Stimulated activated CD4-positive, alpha-beta T cell treated with anti-CD3 and anti-CD28 coated beads, Interleukin-15, amount 100 ng/mL, for 24 hours (primary cell): ENCODE results near the gene PPIL4.
"Not testable (repeated sequence)": the region's sequence is repeated elsewhere in the genome, so short reads cannot be mapped to it uniquely, and the experiment has no call there.

Experiments
- DNase-seq: peaks from one replicate; pipeline ENCODE4 v3.0.0-alpha.2; 2020

Gene PPIL4

DNA sequence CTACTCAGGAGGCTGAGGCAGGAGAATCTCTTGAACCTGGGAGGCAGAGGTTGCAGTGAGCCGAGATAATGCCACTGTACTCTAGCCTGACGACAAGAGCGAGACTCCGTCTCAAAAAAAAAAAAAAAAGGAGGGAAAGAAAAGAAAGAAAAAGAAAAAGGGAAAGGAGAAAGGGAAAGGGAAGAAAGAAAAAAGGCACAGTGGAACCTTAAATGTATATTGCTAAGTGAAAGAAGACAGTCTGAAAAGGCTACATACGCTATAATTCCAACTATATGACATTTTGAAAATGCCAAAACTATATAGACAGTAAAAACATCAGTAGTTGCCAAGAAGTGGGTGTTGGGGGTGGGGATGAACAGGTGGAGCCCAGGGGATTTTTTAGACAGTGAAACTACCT is 16.2 kb downstream of the PPIL4 start:
- DNase-seq: no peak

DNA sequence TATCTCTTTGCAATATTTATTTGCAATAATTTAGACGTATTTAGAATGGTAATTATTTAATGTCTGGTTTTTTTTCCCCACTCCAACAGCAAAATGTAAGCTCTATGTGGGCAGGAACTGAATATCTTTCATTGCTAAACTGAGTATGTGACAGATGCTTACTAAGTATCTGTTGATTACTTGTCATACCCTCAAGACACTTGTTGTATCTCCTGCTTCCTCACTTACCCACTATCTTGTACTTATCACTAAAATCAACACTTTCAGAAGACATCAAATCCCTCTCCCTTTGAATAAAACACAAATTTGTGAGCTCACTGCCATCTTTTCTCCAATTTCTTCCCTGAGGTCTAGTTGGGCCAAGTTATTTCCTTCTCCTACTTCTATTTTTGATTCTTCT is 30.3 kb downstream of the PPIL4 start:
- no peak for DNase-seq

DNA sequence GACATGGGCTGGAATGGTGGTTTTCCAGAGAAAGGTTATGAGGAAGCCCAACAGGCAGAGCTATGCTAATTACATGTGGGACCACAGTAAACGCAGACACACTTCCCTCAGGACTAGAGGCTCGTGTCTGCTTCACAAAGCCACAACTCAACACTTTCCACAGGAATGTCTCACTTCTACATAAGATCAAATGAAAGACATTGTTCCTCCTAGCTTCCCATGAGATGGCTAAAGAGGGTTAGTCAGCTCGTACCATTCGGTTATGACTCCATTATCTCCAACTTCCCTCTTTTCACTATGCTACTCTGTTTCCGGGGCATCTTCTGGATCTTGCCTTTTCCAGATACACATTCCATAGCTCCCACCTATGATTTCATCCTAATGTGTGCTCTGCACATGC is 31.9 kb downstream of the PPIL4 start:
- DNase-seq: no peak

DNA sequence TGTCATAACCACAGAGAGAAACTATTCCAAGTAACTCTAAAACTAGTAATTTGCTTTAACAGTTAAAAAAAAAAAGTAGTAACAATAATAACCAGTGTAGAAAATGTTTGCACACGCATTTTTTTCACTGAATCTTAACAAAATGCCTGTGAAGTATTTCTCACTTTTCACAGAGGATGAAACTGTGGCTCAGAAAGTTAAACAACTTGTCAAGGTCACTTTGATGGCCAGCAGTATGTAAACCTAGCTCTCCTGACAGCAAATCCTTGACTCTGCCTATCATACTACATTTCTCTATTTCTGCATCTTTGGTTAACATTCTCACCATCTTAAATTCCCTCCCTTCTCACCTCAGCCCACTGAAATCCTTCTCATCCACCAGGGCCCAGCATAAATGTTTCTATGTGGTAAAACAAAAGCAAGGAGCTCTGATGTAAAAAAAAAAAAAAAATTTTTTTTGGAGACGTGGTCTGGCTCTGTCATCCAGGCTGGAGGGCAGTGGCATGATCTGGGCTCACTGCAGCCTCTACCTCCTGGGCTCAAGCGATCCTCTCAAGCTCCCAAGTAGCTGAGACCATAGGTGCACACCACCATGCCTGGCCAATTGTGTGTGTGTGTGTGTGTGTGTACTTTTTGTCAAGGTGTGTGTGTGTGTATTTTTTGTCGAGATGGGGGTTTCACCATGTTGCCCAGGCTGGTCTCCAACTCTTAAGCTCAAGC is 34.9 kb downstream of the PPIL4 start:
- DNase-seq: no peak

DNA sequence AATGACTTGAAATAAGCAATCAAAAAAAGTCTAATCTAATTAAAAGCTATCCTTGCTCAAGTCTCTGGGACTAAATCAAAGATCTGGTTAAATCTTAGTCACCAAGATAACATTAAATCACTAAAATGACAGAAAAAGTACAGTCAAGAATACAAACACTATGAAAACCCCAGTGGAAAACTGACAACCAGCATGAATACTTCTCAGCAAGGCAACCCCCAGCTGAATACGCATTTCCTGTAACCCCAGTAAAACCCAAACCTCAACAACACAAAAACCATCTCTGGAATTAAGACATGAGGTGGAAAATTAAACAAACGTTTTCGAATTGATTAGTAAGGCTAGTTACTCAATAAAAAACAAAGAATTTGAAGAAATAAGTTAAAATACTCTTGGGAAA is 37.4 kb downstream of the PPIL4 start:
- peak; percentile 59 for DNase-seq

DNA sequence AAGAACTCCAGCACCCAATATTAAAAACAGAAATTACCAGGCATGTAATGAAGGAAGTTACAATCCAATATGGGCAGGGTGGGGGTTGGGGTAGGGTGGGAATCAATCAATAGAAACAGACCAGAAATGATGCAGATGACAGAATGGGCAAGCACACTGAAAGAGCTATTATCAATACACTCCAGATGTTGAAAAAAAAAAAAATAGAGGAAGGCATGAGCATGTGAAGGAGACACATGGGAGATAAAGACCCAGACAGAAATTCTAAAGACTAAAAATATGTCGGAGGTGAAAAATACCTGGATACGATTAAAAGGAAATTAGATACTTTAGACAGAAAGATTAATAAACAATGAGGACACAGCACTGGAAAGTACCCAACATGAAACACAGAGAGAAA is 42.0 kb downstream of the PPIL4 start:
- DNase-seq: no peak

DNA sequence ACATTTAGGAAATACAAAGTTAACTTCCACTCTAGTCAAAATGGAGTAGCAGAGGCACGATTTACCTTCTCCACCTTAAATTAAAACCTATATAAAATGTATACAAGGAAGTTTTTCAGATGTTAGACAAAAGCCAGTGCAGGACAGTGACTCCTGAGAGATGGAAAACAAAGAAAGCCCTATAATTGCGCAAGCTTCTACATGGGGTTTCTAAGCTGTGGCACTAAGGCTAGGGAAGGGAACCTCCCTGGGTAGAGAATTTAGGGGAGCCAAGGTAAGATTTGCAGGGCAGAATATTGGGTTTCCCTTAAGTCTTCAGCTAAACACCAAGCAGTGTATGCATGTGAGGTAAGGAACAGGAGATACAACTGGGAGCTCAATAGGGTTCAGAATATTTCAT is 42.6 kb downstream of the PPIL4 start:
- DNase-seq: no peak

DNA sequence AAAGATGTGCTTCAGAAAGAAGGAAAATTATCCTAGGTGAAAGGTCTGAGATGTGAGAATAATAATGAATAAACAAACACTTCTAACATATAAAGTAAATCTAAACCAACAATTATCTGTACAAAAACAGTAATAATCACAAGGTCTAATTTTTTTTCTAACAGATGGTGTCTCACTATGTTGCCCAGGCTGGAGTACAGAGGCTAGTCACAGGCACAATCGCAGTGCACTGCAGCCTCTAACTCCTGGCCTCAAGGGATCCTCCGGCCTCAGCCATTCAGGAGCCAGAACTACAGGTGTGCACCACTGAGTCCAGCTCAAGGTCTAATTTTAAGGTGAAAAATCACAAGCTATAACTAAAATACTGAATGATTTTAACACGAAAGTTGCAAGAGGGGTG is 44.1 kb downstream of the PPIL4 start:
- DNase-seq: no peak

DNA sequence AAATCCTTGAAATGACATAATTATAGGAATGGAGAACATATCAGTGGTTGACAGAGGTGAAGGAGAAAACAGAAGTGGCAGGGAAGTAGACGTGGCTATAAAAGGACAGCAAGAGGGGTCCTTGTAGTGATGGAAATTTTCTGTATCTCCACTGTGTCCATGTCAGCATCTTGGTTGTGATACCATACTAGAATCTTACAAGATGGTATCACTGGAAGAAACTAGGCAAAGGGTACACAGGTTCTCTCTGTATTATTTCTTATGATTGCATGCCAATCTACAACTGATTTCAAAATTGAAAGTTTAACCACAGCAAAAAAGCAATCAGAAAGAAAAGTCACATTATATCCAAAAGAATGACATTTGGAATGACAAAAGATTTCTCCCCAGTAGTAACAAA is 44.6 kb downstream of the PPIL4 start:
- no peak for DNase-seq

DNA sequence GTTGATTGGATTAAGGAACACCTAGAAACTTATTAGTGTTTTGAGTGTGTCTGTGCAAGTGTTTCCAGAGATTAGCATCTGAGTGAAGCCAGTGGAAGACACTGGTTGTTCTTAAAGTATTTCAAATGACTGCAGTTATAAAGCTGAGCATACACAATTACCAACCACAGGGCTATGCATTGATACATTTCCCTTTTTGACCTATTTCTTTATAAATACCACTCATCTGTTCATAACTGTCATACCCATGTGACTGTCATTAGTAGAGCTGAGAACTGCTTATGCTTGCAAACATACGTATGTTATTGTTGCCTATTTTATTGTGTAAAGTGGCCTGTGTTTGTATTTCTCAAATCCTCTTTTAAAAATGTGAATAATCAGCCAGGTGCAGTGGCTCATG is 45.7 kb downstream of the PPIL4 start:
- DNase-seq: no peak

DNA sequence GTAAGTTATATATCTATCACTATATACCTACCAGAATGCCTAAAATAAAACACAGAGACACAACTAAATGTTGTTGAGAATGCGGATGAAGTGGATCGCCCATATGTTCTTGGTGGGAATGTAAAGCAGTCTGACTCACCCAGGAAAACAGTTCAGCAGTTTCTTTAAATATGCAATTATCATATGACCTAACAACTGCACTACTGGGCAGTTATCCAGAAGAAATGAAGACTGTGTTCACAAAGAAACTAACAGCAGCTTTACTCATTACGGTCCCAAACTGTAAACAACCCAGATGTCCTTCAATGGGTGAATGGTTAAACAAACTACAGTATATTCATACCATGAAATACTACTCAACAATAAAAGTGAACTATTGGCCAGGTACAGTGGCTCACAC is 46.8 kb downstream of the PPIL4 start:
- DNase-seq: no peak

DNA sequence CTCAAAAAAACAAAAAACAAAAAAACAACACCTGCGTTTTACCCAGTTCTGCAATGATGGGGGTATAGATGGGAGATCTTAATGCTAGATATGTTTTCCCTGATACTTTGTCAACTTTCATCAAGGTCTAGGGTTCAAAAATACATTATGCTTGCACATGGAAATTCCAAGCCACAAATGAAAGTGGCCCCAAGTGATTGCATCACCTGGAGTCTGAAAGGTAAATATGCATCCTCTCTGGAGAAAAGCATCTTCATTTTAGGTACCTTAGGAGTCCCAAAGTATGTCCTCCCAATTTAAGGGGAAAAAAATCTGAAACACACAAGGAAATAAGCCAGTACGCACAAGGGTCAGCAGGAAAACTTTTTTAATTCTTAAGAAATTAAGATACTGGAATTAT is 48.5 kb downstream of the PPIL4 start:
- no peak for DNase-seq

DNA sequence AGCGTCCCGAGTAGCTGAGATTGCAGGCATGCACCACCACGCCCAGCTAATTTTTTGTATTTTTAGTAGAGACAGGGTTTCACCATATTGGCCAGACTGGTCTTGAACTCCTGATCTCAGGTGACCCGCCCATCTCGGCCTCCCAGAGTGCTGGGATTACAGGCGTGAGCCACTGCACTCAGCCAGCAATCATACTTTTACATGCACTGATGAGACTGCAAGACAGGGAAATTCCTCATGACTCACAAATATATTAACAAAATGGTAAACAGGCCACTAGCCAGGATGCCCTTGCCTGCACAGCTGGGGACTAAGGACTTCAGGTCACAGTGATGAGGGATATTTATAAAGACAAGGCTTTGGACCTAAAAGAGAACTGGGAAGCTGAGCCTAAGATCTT is 49.2 kb downstream of the PPIL4 start:
- DNase-seq: not testable (repeated sequence)

DNA sequence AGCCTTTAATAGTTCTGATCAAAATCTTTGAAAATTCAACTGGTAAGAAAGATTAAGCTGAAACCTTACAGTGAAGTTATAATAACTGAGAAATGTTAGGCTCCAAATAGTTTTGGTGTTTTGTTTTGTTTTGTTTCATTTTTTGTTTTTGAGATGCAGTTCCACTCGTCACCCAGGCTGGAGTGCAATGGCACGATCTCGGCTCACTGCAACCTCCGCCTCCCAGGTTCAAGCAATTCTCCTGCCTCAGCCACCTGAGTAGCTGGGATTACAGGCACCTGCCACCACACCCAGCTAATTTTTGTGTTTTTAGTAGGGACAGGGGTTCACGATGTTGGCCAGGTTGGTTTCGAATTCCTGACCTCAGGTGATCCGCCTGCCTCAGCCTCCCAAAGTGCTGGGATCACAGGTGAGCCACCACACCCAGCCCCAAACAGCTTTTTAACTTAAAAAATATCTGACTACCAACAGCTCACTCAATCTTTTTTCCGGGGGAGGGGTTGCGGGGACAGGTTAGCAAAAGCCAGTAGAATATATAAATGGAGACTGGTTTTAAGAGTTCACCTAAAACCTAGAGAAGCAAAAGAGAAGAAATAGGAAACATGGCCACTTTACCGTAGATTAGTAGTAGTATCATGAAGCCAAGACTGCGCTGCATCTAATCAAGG is 50.4 kb downstream of the PPIL4 start:
- DNase-seq: not testable (repeated sequence)

DNA sequence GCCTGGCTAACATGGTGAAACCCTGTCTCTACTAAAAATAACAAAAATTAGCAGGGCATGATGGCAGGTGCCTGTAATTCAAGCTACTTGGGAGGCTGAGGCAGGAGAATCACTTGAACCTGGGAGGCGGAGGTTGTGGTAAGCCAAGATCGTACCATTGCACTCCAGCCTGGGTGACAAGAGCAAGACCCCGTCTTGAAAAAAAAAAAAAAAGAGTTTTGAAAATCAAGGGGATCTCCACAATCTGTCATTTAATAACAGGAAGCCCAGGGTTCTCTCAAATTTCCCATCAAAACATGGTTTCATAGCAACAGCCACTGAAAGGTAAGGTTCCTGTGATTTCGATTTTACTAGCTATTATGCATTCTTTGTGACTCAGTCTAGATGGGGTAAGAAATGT is 51.0 kb downstream of the PPIL4 start:
- peak; percentile 57 for DNase-seq

DNA sequence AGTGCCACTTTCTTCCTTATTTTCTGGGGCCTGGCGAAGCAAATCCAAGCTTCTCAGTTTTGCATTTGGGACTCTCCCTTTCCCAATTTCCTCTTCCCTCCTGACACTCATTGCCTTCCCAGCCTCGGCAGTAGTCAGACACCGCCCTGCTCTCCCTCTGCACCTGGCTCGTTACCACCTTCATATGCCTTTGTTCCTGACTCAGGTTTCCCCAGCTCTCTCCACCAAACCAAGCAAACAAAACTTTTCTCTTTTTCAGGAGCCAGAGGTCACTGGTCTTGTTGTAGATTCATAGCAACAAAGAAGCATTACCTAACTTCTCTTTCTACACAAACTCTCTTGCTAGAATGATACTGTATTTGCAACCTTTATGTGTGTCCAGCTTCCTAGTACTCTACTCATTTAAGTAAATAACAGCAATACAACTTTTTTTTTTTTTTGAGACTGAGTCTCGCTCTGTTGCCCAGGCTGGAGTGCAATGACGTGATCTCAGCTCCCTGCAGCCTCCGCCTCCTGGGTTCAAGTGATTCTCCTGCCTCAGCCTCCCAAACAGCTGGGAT is 52.0 kb downstream of the PPIL4 start:
- DNase-seq: no peak

DNA sequence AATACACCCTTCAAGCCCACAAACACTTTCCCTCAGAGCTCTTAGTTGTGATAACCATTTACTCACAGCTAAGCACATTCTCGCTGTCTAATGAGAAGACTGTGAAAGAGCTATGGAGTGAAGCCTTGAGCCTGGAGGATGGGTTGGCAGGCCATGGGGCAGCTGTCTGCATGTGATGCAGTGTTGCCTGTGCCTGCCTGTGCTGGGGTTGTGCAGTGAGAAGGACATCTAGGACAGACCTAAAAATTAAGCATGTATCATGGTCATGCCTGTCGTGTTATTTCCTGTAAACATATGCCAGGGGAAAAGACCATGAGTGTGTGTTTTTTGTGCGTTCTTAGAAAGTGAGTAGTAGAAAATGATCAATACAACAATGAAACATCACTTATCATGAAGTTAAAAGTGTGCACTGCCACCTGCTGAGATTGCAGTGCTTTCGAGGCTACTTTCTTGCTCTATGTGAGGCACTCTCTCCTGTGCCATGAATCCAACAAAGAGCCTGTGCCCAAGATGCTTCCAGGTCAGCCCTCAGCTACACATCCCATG is 53.0 kb downstream of the PPIL4 start:
- no peak for DNase-seq

DNA sequence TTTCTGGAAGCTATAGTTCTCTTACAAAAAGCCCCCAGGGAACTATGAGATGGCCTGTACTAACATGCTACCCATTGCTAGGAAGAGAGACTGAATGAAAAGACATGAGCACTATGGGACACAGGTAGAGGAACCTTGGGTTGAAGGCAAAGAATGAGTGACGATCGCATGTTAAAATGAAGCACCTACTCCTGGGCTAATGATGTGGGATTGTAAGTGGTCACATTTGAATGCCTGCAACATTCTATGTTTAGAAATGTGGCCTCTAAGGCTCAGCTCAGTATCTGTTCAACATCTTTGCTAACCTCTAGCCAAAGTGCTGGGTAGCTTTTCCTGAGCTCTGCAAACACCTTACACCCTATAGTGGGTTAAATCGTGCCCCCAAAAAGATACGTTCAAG is 55.9 kb downstream of the PPIL4 start:
- DNase-seq: no peak

DNA sequence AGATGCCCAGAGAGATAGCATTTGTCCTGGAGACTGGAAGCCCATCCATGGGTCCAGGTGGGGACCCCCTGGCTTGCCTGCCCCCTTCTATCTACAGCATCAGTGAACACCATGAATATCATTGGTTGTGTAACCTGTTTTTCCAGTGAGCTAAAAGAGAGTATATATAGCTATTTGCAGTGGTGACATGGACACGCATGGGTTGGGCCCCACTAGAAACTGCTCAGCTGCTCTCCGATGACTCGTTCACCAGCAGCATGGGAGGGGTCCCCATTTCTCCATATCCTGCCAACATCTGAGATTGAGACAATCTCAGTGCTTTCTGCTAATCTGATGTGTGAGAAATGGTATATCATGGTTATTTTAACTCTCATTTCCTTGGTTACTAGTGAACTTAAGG is 57.0 kb downstream of the PPIL4 start:
- peak; percentile 60 for DNase-seq

DNA sequence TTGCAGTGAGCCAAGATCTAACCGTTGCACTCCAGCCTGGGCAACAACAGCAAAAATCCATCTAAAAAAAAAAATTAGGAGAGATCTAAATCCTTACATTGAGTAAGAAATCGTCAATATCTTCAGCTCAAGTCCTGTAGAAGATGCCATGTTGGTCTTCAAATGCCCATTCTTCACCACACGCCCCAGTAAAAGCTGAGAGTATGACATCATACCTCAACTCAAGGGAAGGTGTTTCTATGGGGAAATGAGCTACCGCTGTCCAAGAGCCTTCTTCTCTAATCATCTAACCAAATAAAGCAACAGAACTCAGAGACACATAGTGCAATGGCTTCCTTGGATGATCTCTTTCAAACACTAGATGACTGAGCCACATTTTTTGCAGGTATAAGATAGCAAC is 58.5 kb downstream of the PPIL4 start:
- no peak for DNase-seq

DNA sequence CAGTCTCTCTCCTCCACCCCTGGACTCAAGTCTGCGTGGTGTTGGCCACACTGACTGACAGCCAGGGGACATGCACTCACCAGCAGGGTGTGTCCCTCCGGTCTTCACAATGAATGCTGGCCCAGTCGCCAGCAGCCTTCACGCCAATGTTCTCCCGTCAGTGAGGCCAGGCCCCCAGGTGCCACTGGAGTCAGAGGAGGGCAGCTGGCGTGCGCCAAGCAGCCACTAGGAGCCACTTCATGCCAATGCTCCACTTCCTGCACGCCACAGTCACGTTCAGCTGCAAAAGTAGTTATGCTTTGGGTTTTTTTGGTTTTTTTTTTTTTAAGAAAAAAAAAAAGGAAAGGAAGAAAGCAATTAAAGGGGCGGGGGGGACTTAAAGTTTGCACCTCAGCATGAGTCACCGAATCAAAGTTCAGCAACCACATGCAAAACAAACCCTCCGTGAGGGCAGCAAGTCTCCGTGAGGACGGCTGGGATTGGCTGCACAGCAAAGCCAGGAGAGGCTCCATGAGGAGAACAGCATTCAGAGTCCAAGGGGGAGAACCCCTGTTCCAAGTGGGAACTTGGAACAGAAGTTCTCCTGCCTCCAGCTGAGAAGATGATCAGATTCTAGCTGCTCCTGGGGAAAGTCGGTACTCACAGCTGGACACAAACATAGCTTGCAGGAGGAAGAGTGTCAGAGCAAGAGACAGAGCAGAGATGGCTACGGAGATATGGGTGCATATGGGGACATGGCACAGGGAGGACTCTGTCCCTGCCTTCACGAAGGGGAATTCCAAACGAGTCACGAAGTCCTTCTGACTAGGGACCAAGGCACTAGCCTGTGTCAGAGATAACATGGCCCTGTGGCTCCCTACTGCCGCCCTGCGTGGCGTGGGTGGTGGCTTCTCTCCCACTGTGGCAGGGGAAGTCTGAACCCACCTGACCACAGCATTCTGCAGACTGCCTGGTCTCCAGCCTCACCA is 60.8 kb downstream of the PPIL4 start, which contains the start of gene ZC3H12D:
TSS of gene ZC3H12D (minus strand) at position 282 of the 968 bp plus-strand sequence. CDS start 10,471 bp downstream, outside the sequence.
- DNase-seq: peak; percentile 85

DNA sequence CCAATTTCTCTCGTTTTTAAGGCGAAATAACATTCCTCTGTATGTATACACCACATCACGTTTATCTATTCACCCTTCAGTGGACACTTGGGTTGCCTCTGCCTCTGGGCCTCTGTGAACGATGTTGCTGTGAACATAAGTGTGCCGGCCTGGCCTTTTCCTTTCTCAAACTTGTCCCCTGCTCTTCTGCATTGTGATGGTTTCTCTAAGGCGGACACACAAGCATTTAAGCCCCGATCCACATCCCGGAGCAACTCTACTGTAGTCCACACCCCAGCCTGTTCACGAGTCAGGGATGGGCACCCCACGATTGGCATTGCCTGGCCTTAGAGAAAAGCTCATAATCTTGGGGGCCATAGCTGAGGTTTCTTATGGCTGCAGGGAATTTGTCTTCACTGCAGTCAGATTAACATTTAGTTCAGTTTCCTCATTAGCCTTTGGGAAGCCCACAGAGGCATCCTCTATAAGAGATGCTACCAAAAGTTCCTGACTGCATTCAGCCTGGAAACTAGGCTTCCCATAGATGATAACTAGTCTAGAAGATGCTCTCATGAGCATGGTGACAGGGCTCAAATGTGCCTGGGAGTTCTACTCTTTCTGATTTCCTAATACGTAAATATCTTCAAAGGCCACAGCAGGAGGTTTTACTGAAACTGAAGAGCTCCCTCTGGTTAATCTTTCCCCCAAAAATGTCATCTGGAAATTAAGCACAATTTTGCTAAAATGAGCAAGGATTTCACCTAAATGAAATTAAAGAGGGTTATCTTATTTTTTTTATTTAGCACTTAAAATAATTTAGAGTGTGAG is 61.8 kb downstream of the PPIL4 start:
- DNase-seq: no peak
